Skeletal muscle cell (primary cell): ENCODE results near the gene ANKRD24.
"Not testable (repeated sequence)": the region's sequence is repeated elsewhere in the genome, so short reads cannot be mapped to it uniquely, and the experiment has no call there.

Experiments
- DNase-seq: peaks from one replicate; pipeline ENCODE4 v3.0.0-alpha.2; 2010; ENCODE audit warnings: low read depth
- H3K4me3 ChIP-seq: 2 replicates; pipeline ENCODE4 v1.5.1; 2011; ENCODE audit warnings: low read depth, mild to moderate bottlenecking, control low read depth, low read length, moderate library complexity

ANKRD24 gene

GRCh38 chr19:4196587-4197148, 14.2 kb downstream of the ANKRD24 start:
- H3K4me3 ChIP-seq, result no peak overlapping the region
- DNase-seq, result no peak

GRCh38 chr19:4197228-4197624, 14.7 kb downstream of the ANKRD24 start:
- H3K4me3 ChIP-seq, result no peak overlapping the region
- DNase-seq, result no peak

GRCh38 chr19:4197625-4198466, 15.4 kb downstream of the ANKRD24 start:
- H3K4me3 ChIP-seq, result no peak overlapping the region
- no peak for DNase-seq

- no peak overlapping the region for H3K4me3 ChIP-seq
- no peak for DNase-seq
These were observed 16.1 kb downstream of the ANKRD24 start for GRCh38 chr19:4198467-4199126.

GRCh38 chr19:4199699-4200293, 17.3 kb downstream of the ANKRD24 start:
- no peak overlapping the region for H3K4me3 ChIP-seq
- DNase-seq, result no peak

- H3K4me3 ChIP-seq, result no peak overlapping the region
- DNase-seq, result no peak
These were observed 18.6 kb downstream of the ANKRD24 start for GRCh38 chr19:4200940-4201542.

- no peak for DNase-seq
- no peak overlapping the region for H3K4me3 ChIP-seq
These were observed 19.3 kb downstream of the ANKRD24 start for GRCh38 chr19:4201798-4202197.

- no peak overlapping the region for H3K4me3 ChIP-seq
- no peak for DNase-seq
These were observed 24.5 kb downstream of the ANKRD24 start for GRCh38 chr19:4206818-4207484.

- no peak overlapping the region for H3K4me3 ChIP-seq
- DNase-seq, result no peak
These were observed 26.1 kb downstream of the ANKRD24 start for GRCh38 chr19:4208385-4209094.

- H3K4me3 ChIP-seq, result no peak overlapping the region
- no peak for DNase-seq
These were observed 27.8 kb downstream of the ANKRD24 start for GRCh38 chr19:4210166-4210731.

GRCh38 chr19:4213116-4213515, 30.6 kb downstream of the ANKRD24 start:
- no peak for DNase-seq
- H3K4me3 ChIP-seq, result no peak overlapping the region

GRCh38 chr19:4215807-4216206, 33.3 kb downstream of the ANKRD24 start:
- DNase-seq, result no peak
- H3K4me3 ChIP-seq, result no peak overlapping the region

GRCh38 chr19:4216846-4217245, 34.4 kb downstream of the ANKRD24 start:
- no peak overlapping the region for H3K4me3 ChIP-seq
- no peak for DNase-seq

GRCh38 chr19:4217429-4218264, 35.2 kb downstream of the ANKRD24 start:
- no peak overlapping the region for H3K4me3 ChIP-seq
- DNase-seq, result no peak

- H3K4me3 ChIP-seq, DNase-seq: not testable (repeated sequence)
These were observed 36.0 kb downstream of the ANKRD24 start for GRCh38 chr19:4218523-4218922.

- H3K4me3 ChIP-seq, result no peak overlapping the region
These were observed 37.7 kb downstream of the ANKRD24 start for GRCh38 chr19:4220188-4220587.

GRCh38 chr19:4224470-4224869, 42.0 kb downstream of the ANKRD24 start:
- DNase-seq, result no peak
- no peak overlapping the region for H3K4me3 ChIP-seq

More at GRCh38 chr19:4220188-4220587, 37.7 kb downstream of the ANKRD24 start:
- no peak for DNase-seq

- no peak for DNase-seq
- H3K4me3 ChIP-seq, result no peak overlapping the region
These were observed 43.4 kb downstream of the ANKRD24 start for GRCh38 chr19:4225885-4226284.
